ENCODE results near the gene JARID2.

- TF ChIP-seq CTCF (IDR thresholded peaks at IDR 0.05; ENCODE audit: insufficient read depth, low read depth, low read length) (no peak), EZH2 (IDR thresholded peaks at IDR 0.05; ENCODE audit: insufficient read depth, low read length) (no peak)
Observed at GRCh38 chr6:15322781-15323536, 77.1 kb downstream of the JARID2 start.
